ENCODE results near the gene TMEM100.

TMEM100 gene

DNA sequence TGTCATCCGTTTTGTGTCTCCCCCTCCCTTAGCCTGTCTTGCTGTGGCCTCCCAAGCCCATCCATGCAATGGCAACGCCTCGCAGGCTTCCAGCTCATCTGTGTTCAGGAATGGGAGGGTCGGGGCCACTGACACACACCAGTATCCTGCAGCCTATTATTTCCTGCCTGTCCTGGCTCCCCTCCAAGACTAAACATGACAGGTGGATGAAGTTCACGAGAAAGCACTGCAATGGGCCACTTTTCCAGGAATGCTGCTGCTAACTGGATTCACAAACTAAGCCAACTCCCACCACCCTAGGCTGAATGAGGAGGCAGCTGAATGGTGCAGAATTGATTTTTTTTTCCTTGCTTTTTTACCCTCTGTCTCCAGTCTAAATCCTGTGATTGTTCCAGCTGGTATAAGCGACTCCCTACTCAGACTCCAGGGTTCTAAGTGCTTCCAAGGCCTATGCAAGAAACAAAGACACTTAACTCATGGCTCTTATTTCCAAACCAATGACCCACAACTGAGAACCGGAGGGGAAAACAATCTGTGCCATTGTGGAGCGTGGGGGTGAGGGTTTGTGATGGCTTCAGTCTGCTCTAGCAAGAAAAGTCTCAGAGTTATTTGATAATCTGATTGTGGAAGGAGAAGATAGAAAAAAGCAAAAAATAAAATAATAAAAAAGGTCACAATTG, 23.3 kb downstream of the TMEM100 start:
- DNase-seq (ENCODE audit: low read depth): no peak
- TF ChIP-seq CTCF (conservative IDR thresholded peaks at IDR 0.05; ENCODE audit: low read depth, low read length): no peak
- H3K4me3 ChIP-seq (ENCODE audit: low read depth, low read length): no peak overlapping the region

DNA sequence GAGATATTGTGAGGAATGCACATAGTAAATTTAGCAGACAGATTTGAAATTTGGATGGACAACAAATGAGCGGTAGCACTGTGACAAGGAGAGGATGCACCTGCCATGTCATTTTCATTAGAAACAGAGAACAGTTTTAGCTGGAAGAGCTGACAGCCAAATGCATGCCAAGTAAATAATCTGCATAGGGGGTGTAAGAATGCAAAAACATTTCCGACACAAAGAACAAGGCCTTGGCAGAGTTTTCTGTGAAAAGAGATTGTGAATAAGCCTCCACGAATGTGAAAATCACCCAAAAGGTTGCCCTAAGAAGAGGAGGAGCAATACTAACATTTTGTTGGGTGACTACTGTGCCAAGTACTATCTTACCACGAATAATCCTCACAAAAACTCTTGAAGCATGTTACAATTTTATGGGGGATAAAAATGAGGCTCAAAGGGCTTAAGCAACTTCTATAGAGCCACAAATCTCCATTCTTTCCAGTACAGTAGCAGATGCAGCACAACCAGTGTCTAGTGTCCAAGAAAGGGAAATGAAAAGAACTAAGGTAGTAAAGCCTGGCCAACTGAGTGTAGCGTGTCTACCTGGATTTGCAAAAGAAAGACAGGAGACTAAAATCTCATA, 28.3 kb downstream of the TMEM100 start:
- no peak for DNase-seq (ENCODE audit: low read depth)

DNA sequence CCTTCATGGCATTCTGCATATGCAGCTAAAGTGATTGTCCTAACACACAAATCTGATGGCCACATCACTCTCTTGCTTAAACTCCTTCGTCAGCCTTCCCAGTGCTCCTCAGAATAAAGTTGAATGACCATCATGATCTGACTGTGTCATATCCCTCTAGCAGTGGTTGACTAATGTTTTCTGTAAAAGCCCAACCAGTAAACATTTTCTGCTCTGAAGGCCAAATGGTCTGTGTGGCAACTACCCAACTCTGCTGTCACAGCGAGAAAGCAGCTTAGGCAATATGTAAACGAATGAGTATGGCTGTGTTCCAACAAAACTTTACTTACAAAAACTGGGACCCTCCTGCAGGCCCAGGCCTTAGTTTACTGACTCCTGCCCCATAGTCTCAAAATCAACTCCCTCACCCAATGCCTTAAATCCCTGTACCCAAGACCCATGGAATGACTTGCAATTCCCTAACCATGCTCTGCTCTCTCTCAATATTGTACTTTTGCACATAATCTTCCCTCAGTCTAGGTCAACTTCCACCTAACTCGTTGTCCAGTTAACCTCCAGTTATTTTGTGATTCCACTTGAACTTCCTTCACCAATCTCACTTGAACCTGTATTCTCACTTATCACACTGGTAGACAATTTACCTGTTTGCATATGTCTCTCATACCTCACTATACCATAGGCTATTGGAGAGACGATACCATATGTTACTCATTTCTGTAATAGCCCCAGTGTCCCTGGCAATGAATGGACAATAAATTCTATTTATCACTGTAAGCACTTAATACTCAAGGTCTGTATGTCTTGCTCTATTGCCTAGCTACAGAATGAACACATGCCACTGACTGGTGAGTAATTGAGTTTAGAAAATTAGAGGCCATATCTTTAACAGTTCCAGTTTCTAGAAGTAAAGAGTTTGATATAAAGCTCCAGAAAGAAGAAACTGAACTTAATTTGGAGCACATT, 29.1 kb downstream of the TMEM100 start:
- TF ChIP-seq CTCF (conservative IDR thresholded peaks at IDR 0.05; ENCODE audit: low read depth, low read length): no peak
- peak; percentile 51 for DNase-seq (ENCODE audit: low read depth)
- no peak overlapping the region for H3K4me3 ChIP-seq (ENCODE audit: low read depth, low read length)

More for the DNA sequence above, 28.3 kb downstream of the TMEM100 start:
- no peak overlapping the region for H3K4me3 ChIP-seq (ENCODE audit: low read depth, low read length)
- no peak for TF ChIP-seq CTCF (conservative IDR thresholded peaks at IDR 0.05; ENCODE audit: low read depth, low read length)

DNA sequence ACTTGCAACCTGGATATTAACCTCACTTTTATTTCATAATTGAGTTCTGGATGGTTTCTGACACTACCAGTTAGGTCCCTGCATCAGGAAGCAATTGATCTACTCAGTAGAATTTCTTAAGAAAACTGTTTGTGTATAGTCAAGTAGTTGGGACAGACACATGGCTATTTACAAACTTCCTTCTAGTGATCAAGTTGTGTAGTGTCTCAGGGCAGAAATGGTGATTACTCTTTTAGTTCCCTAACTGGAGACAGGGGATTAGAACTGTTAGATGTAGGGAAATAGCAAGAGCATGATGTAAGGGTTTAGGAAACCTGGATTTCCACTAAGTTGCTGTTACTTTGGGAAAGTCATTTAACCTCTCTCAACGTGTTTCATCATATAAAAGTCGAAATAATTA, 30.4 kb downstream of the TMEM100 start:
- TF ChIP-seq CTCF (conservative IDR thresholded peaks at IDR 0.05; ENCODE audit: low read depth, low read length): no peak
- DNase-seq (ENCODE audit: low read depth): no peak
- H3K4me3 ChIP-seq (ENCODE audit: low read depth, low read length): no peak overlapping the region

GRCh38 chr17:55691666-55692065, 31.0 kb downstream of the TMEM100 start:
- H3K4me3 ChIP-seq (ENCODE audit: low read depth, low read length): no peak overlapping the region
- no peak for DNase-seq (ENCODE audit: low read depth)
- TF ChIP-seq CTCF (conservative IDR thresholded peaks at IDR 0.05; ENCODE audit: low read depth, low read length): no peak

DNA sequence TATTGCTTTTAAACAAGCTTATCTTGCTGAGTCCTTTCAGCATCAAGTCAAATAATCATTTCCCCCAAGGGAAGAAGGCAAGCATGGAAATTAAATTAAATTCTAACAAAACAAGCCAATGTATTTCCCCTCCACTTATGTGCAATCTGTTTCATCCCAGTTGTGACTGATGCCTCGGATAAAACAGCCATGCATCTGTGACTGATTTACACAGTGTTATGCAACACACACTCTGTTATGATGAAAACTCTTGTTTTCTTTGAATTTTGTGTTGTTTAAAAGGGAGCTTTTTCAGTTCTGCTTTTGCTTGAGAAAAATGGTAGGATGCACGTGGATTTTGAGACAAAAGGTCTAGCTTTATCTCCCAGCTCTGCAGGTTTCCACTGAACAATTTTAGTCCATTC, 32.6 kb downstream of the TMEM100 start:
- TF ChIP-seq CTCF (conservative IDR thresholded peaks at IDR 0.05; ENCODE audit: low read depth, low read length): no peak
- DNase-seq (ENCODE audit: low read depth): peak; percentile 11
- no peak overlapping the region for H3K4me3 ChIP-seq (ENCODE audit: low read depth, low read length)
